Fibroblast of skin of right biceps (primary cell): ENCODE results near the gene SPRY2.
A peak's percentile ranks its signal among the peaks of the same experiment; 100 is the strongest.
"Not testable (repeated sequence)": the region's sequence is repeated elsewhere in the genome, so short reads cannot be mapped to it uniquely, and the experiment has no call there.

Source experiments
- DNase-seq: peaks from one replicate; pipeline ENCODE4 v3.0.0-alpha.2; 2013

SPRY2 gene

DNA sequence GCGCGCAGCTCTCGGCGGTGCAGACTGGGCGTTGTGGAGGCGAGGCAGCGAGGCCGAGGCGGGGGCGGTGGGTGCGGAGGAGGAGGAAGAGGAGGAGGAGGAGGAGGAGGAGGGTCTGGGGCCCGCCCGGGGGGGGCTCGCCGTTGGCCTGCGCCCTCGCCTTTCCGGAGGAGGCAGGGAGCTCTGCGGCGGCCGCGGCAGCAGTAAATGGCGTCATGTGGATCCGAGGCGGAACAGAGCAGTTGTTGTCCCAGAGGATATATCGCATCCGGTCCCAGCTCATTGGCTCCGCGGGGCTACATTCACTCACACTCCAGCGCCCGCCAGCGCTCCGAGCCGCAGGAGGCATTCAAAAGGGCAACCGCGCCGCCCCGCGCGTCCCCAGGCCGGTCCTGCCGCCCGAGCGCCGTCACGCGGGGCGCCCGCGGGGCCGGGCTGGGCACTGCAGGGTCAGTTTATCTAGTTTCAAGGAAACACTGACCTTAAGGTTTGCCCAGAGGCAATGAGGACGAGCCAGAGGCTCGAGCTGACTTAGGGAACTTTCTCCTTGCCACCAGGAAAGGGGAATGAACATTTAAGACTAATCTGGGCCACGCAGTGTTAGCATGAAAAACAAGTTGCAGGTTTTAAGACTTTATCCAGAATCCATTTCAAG is at the start of gene SPRY2:
Gene SPRY2, minus strand, starts transcription at position 26 of the 655 bp plus-strand sequence. CDS start 3,421 bp downstream, outside the sequence.
- DNase-seq: peak; percentile 97

DNA sequence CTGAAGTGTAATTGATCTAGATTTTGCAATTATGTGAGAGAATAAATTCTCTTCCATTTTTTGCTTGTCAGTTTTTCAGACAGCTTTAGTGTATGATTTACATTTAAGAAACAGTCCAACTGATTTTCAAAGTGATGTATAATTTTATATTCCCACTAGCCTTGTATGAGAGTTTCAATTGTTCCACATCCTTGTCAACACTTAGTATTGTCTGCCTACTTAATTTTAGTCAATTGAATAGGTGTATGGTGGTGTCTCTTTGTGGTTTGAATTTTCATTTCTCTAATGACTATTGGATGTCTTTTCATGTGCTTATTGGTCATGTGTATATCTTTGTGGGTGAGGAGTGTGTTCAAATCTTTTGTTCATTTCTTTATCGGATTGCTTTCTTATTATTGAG is 49.4 kb upstream of the SPRY2 start:
- no peak for DNase-seq

DNA sequence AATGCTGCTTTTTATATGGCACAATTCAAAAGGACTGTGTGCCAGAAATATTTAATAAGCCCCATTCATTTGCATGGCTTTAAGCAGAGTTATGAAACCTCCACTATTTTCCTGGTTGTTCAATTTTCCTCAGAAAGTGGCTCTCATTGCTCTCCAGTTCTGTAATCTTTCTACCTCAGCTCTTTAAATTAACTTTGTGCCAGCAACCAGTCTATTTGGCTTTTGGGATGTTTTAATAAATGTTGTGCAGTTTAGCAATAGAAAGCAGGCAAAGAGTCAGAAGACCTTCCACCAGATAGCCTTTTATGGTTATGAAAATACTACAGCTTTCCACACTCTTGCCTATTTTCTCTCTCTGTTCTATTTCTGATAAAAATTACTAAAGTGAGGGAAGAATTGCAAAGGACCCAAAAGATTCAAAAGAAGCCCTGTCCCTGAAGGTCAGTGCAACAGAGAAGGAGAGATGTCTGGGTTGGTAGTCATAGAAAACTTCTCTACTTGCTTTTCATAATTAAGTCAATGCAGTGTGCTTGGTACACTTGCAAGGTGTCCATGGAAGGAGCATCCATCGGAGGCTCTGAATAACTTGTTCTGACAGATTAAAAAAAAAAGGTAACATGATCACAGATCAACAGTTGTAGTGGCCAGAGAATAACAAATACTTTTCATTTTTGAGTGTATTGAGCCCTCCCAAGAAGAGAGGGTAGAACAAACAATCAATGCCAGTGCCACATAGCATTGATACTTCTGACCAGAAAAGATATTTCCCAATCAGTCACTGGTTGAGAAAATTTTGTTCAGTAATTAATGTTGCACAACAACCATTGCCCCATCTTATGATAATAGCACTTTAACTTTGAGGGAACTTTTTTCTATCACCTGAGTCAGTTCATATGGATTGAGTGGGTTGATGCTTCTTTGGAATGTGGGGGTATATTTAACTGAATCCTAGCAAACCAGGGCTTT is 48.4 kb upstream of the SPRY2 start:
- DNase-seq: no peak

DNA sequence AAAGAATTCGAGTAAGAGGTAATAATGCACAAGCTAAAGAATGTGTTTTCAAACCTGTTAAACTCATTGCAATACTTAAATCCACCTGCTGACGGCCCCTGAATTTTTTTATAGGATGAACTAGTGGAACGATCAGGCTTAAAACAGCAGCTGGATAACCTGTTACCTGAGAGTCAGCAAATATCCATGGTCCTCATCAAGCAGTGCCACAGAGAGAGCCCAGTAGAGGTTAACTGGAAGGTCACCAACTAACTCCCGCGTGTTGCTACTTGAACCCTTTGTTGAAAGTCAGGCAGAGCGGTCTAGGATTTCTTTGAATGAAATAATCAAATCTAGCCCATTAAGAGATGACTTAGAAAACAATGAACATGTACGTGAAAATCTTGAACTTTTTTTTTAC is 47.6 kb upstream of the SPRY2 start:
- DNase-seq: no peak

GRCh38 chr13:80386592-80386991 is 45.7 kb upstream of the SPRY2 start:
- no peak for DNase-seq

GRCh38 chr13:80386002-80386401 is 45.1 kb upstream of the SPRY2 start:
- no peak for DNase-seq

DNA sequence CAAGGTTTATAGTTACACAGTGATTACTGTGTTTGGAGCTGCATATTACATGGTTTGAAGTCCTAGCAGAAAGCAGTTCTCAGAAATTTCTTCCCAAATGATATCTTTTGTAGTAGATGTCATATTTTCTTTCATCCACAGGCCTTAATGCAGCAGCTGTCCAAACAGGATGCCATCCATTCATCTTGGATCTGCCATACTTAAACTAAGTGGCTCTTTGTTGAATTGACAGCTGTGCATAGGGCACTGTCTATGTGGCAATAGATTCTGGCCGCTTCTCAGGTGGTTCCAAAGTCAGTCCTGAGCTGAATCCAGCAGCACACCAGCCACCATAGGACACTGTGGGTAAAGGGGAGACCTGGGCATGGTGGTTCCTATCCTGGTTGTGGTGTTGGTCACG is 41.6 kb upstream of the SPRY2 start:
- no peak for DNase-seq

DNA sequence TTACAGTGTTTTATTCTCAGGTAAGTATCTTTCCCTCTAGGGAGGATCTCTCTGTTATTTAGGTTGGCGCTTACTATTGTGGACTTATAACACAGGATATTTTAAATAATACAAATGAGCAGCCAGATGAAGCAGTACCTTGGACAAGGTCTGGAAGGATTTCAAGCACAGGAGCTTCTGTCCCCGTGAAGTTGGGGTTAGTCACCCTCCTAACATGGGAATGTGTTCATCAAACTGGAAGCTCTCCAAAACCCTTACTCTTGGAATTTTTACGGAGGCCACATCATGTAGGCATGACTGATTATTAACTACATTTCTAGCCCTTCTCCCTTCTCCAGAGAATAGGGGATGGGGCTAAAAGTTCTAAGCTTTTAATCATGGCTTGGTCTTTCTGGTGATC is 38.3 kb upstream of the SPRY2 start:
- peak; percentile 84 for DNase-seq

- no peak for DNase-seq
These were observed 35.6 kb upstream of the SPRY2 start for GRCh38 chr13:80376554-80376953.

- no peak for DNase-seq
These were observed 34.0 kb upstream of the SPRY2 start for GRCh38 chr13:80374901-80375300.

DNA sequence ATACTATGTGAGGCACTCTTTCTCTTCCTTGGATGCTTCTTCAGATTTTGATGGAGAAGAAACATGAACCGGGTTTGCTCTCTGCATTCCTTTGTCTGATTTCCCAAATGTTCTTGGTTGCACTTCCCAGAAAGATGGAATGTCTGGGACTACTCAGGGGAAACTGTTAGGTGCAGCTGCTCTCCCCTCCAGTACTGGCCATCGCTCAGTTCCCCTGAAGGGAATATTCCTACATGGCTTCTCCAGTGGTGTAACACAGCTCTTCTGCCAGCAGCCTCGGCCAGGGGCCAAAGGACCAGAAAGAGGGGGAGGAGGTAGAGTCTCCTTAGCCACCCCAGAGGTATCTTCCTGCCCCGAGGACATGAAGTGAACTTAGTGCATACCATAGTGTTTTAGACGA is 33.5 kb upstream of the SPRY2 start:
- DNase-seq: peak; percentile 7

DNA sequence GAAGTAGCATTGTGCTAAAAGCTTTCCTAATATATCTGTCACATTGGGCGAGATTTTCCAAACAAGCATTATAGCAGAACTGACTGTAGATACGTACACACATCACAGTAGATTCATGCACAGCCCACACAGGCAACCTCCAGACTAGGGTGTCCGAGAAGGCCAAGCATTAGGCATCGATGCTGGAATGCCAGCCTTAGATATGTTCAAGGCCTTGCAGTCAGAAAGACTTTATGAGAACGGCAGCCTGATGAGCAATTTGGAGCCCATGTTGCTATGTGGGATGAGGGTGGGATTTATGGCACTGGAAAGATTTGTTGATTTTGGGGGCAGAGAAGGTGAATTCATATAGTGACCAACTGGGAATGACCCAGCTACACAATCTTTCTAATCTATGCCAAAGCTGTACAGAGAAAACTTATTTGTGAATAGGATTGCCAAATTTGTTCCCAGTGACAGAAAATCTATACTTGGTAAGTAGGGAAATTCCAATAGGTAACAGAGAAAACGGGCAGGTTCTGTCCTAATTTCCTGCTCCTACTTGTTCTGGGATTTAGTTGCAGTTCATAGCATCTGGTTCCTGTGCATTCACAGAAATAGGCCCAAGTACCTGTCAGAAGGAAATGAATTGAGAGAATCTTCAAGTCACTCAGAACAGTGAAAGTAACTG is 31.0 kb upstream of the SPRY2 start:
- DNase-seq: no peak

DNA sequence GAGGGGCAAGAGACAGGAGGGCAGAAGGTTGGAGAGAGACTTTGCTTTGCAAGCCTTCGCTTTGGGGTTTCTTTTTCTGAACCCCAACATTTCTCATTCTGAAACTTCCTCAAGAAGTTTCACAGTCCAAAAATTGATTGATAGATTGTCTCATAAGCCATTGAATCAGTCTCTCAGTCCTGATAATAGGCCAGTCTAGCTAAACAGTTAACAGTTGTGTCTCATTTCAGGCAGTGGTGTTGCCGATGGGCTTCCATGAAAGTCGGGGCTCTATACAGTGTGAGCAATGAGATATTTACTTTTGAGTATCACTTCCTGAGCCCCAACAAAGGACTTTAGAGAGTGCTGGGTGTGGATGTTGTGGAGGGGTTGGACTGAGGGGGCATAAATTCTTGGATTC is 26.5 kb upstream of the SPRY2 start:
- no peak for DNase-seq

GRCh38 chr13:80363890-80364503 is 23.1 kb upstream of the SPRY2 start:
- peak; percentile 35 for DNase-seq

DNA sequence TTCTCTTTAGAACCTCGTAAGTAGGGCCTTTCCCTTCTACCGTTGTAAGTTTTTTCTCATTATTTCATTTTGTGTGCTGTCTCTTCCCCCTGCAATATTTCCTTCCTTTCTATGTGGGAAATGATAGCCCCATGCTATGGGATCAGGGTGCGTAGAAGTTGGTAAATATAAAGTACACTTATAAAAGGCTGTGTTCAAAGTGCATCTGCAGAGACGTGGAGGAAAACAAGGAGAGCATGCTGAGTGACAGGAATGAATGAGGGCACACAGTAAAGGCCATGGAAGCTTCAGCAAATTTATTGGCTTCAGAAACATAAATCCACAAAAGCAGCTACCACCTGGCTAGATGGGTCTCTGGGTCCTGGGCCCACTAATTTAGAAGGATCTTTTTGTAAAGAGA is 21.6 kb upstream of the SPRY2 start:
- DNase-seq: no peak

GRCh38 chr13:80361883-80362327 is 21.0 kb upstream of the SPRY2 start:
- DNase-seq: no peak

- no peak for DNase-seq
These were observed 20.4 kb upstream of the SPRY2 start for GRCh38 chr13:80361298-80361697.

DNA sequence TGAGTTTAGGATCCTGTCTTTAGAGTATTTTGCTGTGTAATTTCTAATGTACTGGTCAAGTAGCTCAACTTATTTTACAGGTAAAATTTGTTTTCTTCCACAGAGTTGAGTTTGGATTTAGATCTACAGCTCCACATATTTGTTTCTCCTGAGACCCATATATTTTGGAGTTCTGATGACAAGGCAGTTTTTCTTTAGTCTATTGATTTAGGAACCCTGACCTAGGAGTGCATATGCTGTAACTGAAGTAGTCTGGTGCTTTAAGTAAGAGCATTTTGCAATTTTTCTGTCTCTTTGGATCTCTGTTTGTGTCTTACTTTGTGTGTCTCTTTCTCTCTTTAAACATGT is 19.5 kb upstream of the SPRY2 start:
- DNase-seq: no peak

DNA sequence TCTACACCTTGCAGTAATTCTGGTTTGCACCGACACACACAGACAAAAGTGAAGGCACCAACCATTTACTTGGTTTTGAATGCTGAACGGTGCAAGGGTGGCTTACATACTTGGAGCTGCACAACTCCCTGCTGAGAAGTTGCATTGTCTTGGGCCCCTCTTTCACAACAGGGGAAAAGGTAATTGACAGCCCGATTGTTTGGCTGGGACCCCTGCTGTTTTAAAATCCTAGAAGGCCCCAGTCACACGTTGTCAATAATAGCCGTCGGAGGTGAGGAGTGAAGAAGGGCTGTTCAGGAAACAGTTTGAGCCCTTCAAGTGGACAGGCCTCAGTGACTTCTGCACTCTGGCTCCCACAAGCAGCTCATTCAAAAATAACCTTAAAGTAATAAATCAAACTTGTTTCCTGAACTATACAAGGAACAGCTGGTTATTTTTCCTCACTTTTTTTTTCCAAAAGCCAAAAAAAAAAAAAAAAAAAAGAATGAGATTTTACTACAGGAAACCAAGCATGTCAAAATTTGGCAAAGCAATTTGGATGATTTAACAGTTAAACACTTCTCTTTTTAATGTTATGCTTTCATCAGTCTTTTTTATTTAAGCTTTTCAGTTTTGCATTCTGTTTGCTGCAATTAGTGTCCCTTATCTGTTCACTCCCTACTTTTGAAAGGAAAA is 19.0 kb upstream of the SPRY2 start:
- DNase-seq: peak; percentile 11

- DNase-seq: no peak
These were observed 18.5 kb upstream of the SPRY2 start for GRCh38 chr13:80359414-80359777.

GRCh38 chr13:80355496-80356094 is 14.7 kb upstream of the SPRY2 start:
- not testable (repeated sequence) for DNase-seq

DNA sequence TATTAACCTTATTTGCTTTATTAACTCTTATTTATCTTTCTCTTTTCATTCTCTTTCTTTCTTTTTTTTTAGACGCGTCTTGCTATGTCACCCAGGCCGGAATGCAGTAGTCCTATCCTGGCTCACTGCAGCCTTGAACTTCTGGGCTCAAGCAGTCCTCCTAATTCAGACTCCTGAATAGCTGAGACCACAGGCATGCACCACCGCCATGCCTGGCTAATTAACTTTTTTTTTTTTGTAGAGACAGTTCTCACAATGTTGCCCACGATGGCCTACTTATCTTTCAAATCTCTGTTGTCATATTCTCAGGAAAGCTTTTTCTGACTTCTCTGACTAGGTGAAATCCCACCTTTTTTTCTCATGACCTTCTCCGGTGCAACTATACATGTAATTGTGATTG is 7.8 kb upstream of the SPRY2 start:
- no peak for DNase-seq
